Head of caudate nucleus (tissue), 42 donors: ENCODE measurements around the gene NCOA3.

ENCODE experiments used
- DNase-seq, 42 donors: peaks; one replicate each; pipeline versions ENCODE4 v3.0.0 to v3.0.0-alpha.2; 2020 to 2021; ENCODE audit warnings: mixed read lengths in 7 of 42
- intact Hi-C: fragments of 100-400 bp; cut with DNase I; formaldehyde crosslinking; loops from one replicate; pipeline ENCODE4 v1.15.0; 2022

Gene NCOA3

DNA sequence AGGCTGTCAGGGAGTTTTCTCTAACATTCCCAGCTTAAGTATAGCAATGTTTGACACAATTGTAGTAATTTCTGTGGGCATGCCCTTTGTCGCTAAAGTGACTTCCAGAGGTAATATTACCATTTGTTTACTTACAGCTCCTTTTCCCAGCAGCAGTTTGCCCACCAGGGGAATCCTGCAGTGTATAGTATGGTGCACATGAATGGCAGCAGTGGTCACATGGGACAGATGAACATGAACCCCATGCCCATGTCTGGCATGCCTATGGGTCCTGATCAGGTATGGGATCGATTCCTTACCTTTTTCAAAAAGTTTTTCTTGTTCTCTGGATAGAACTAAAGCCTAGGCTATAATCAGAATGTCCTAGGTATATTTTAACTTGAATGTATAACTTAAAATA, 151.1 kb downstream of the NCOA3 start:
- no peak for DNase-seq
- intact Hi-C loops, result no loop called here

- DNase-seq, result no peak
- intact Hi-C loops, result no loop called here
Measured at GRCh38 chr20:47653869-47654268, 152.2 kb downstream of the NCOA3 start.

DNA sequence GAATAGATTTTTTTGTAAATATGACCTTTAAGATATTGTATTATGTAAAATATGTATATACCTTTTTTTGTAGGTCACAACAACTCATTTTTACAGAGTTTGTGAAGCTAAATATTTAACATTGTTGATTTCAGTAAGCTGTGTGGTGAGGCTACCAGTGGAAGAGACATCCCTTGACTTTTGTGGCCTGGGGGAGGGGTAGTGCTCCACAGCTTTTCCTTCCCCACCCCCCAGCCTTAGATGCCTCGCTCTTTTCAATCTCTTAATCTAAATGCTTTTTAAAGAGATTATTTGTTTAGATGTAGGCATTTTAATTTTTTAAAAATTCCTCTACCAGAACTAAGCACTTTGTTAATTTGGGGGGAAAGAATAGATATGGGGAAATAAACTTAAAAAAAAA, 152.7 kb downstream of the NCOA3 start:
- DNase-seq, result no peak
- intact Hi-C loops, result no loop called here

DNA sequence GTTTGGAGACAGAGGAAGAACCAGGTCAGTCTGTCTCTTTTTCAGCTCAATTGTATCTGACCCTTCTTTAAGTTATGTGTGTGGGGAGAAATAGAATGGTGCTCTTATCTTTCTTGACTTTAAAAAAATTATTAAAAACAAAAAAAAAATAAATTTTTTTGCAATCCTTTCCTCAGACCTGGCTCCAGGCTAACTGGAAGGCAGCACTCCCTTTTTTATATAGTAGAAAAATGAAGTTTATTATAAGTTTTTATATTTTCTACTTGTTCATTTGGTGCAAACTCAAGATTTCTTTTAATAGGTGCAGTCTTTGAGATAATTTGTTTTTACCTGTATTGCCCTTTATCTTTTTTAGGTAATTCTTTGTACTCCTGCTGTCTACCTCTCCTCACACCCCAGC, 153.9 kb downstream of the NCOA3 start:
- intact Hi-C loops, result no loop called here
- no peak for DNase-seq

DNA sequence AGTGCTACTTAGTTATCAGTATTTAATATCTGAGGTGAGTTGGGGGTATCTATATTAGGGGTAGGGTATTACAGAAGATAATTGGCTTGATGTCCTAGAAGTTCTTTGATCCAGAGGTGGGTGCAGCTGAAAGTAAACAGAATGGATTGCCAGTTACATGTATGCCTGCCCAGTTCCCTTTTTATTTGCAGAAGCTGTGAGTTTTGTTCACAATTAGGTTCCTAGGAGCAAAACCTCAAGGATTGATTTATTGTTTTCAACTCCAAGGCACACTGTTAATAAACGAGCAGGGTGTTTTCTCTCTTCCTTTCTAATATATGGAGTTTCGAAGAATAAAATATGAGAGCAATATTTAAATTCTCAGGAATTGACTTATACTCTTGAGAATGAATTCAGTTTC, 154.6 kb downstream of the NCOA3 start:
- intact Hi-C loops, result no loop called here
- no peak for DNase-seq

DNA sequence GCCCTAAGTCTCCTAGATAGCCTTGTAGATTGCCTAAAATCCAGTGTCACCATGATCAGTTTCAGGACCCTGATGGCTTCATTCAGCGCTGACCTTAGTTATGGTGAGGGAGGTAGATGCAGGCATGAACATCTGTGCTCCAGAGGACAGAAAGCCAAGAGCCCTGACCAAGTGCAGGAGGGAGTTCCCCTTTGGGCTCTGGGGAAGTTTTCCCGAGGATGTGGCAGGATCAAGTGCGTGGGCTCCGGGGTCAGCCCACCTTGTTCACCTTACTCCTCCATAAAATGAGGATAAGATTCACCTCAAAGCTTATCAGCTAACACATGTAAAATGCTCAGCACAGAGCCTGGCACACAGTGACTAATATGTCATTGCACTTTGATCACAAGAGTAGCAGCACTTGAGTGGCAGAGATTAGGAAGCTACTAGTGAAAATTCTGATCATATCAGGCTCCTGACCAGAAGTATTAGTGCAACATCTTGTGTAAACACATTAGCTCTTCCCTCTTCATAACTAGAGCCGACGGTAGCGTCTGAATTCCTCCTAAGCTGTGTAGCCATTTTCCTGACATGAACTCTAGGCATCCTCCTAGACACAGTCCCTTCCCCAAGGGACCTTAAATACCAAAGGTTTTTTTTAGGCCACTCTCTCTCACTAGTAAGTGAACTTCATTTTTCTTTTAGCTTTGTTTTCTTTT, 158.4 kb downstream of the NCOA3 start:
- peak in 1 of 42 donors; percentile 26 for DNase-seq
- intact Hi-C loops, result loop anchor here (5.0 kb wide), 1 partner anchor 962 kb away; no protein-coding TSS in a partner anchor

DNA sequence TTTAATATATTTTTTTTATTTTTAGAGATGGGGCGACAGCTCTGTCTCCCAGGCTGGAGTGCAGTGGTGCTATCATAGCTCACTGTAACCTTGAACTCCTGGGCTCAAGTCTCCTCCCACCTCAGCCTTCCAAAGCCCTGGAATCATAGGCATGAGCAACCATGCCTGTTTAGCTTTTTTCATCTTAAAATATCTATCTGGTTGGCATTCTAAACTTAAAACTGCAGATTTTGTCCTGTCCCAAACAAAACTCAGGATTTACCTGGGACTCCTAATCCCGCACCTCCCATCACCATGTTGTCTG, 158.9 kb downstream of the NCOA3 start:
- intact Hi-C loops, result loop anchor here (5.0 kb wide), 1 partner anchor 962 kb away; no protein-coding TSS in a partner anchor

GRCh38 chr20:47660983-47661700, 159.5 kb downstream of the NCOA3 start:
- intact Hi-C loops, result loop anchor here (5.0 kb wide), 1 partner anchor 961 kb away; no protein-coding TSS in a partner anchor
- peak in 1 of 42 donors; percentile 31 for DNase-seq

More for the DNA sequence above, 158.9 kb downstream of the NCOA3 start:
- no peak for DNase-seq

GRCh38 chr20:47661714-47662113, 160.0 kb downstream of the NCOA3 start:
- intact Hi-C loops, result loop anchor here (5.0 kb wide), 1 partner anchor 961 kb away; no protein-coding TSS in a partner anchor

GRCh38 chr20:47662483-47663353, 161.0 kb downstream of the NCOA3 start:
- intact Hi-C loops, result loop anchor here (5.0 kb wide), 1 partner anchor 960 kb away; no protein-coding TSS in a partner anchor
- DNase-seq, result peak in 1 of 42 donors; percentile 16

More at GRCh38 chr20:47661714-47662113, 160.0 kb downstream of the NCOA3 start:
- peak in 2 of 42 donors; percentile 10 to 23 for DNase-seq

DNA sequence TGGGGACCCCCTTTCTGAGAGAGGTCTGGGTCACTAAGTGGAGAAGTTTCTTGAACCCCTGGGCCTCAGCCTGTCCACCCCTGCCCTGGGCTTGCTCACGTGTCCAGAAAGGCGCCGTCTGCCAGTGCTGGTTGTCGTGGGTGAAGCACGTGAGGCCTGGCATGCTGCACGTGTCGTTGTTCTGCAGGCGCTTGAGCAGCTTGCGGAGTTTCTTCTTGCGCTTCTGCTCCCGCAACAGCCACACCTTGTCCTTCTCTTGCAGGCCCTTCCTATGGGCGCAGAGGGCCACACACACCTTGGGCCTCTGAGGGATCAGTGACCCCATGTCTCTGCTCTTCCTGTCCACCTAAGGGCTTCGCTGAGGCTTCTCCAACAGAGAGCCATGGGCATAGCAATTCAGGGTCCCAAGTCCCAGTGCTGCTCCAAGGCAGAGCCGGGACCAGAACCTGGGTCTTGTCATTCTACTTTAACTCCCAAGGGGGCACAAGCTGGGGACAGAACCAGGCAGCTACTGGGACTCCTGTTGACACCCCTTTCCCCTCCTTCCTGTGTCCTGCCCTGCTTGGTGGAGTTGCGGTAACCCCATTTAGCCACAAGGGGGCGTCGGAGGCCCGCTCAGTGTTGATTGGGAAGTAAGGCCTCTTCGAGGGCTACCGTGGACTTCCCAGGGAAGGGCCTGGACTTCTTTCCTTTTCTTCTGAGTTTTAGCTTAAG, 161.8 kb downstream of the NCOA3 start:
- intact Hi-C loops, result loop anchor here (5.0 kb wide), 1 partner anchor 959 kb away; no protein-coding TSS in a partner anchor
- DNase-seq, result peak; percentile 37 to 92 (median 82)

- DNase-seq, result no peak
- intact Hi-C loops, result loop anchor here (5.0 kb wide), 1 partner anchor 958 kb away; no protein-coding TSS in a partner anchor
Measured at GRCh38 chr20:47664068-47664437, 162.4 kb downstream of the NCOA3 start.

GRCh38 chr20:47664744-47665143, 163.1 kb downstream of the NCOA3 start:
- intact Hi-C loops, result loop anchor here (5.0 kb wide), 1 partner anchor 958 kb away; no protein-coding TSS in a partner anchor
- DNase-seq, result peak in 1 of 42 donors; percentile 34

GRCh38 chr20:47665221-47665991, 163.7 kb downstream of the NCOA3 start:
- intact Hi-C loops, result no loop called here
- peak in 1 of 42 donors; percentile 26 for DNase-seq

DNA sequence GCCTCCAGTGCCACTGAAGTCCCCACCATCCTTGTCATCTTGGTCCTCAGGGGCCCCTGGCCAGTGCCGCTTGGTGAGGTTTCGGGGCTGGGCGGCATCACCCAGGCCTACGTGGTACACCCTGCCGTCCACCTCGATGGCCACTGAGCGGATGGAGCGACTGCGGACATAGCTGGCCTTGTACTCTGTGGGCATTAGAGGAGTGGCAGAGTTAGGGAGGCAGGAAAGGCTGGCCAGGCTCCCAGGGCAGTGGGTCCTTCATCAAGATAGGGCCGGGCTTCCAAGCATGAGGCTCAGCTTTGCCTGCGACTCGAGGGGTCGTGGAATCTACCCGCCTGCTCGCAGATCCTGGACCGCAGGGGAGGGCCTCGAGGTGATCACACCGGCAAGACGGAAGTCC, 164.6 kb downstream of the NCOA3 start:
- DNase-seq, result no peak
- intact Hi-C loops, result no loop called here

DNA sequence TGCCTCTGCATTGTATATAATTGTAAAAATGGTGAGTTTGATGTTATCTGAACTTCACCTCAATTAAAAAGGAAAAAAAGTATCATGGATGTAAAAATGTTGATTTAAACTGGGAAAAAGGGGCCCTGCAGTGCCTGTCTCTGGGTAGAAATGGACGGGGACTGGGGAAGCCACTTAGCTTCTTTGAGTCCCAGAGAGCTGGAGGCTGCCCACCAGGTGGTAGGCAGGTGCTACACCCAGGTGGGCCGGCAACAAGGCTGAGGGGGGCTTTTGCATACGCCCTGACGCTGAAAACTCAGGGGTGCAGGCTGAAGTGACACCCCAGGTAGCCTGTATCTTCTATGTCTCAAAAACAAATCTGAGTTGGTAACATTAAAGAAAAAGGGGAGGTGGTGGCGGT, 165.4 kb downstream of the NCOA3 start:
- DNase-seq, result peak in 1 of 42 donors; percentile 38

DNA sequence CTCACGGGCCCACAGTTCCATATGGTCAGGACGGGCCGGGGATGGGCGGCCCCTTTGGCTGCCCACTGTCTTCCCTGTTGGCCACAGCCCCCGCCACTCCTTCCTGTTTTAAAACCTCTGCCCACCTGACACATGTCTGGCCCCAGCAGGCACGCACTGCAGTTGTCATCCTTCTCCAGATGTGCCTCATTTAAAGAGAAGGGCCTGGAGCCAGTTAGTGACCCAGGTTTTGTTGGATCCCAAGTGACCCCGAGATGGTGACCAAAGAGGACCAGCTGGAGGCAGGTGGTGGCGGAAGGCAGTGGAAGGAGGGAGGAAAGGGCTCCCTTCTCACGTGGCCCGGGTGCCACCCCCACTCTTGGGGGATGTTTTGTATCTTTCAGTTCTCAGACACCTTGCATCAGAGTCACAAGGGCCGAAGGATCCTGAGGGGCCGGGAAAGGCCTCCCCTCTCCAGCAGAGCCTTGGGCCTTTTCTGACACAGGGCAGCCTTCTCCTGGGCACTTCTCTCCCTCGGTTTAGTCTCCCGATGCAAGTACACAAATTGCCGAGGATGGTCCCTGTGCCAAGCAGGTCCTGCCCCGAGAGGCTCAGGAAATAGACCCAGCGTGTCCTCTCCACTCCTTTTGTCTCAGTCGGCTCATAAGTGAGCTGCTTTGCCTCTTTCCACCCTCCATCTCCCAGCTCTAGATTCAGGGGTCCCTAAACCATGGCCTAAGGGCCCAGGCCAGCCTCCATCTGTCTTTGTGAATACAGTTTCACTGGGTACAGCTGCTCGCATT, 166.0 kb downstream of the NCOA3 start:
- intact Hi-C loops, result no loop called here
- DNase-seq, result peak in 1 of 42 donors; percentile 23

More for the DNA sequence above, 165.4 kb downstream of the NCOA3 start:
- intact Hi-C loops, result no loop called here
